Pancreas (tissue), 10 donors: ENCODE data around the gene LAMA4. TPM values are rescaled to one million over a fixed set of nuclear protein-coding genes. Genes with fewer than 3 reads are reported as not detected.
"Not testable (repeated sequence)": the region's sequence is repeated elsewhere in the genome, so short reads cannot be mapped to it uniquely, and the experiment has no call there.

Experiments used
- ATAC-seq, 4 donors: fragments of 200-7000 bp; cut with Tn5 transposase; one replicate each; pipeline versions ENCODE4 v1.8.0 to v1.9.1; 2020; ENCODE audit warnings: mild to moderate bottlenecking in 4 of 4, moderate library complexity in 4 of 4
- DNase-seq, 6 donors: peaks; one replicate each; pipeline ENCODE4 v3.0.0-alpha.2; 2020
- FAIRE-seq: peaks from 2 replicates; lab custom pipeline; 2012; peaks lifted over from hg19 to GRCh38; lab: Jason Lieb, UNC
- H3K27ac ChIP-seq, 4 donors: fragments of 200-600 bp; sonication (generic); 1 replicate in 3 of 4; 2 replicates in 1 of 4; pipeline versions ENCODE4 v1.5.0 to v1.8.0; 2020
- H3K27me3 ChIP-seq, 4 donors: fragments of 200-600 bp; one replicate each; pipeline ENCODE4 v1.8.0; 2021
- H3K36me3 ChIP-seq, 3 donors: fragments of 200-600 bp; sonication (generic) in 1 of 3; one replicate each; pipeline versions ENCODE4 v1.5.0 to v1.8.0; 2020 to 2021
- H3K4me1 ChIP-seq, 3 donors: fragments of 200-600 bp; one replicate each; pipeline ENCODE4 v1.8.0; 2021
- H3K4me3 ChIP-seq, 4 donors: fragments of 200-600 bp; sonication (generic) in 2 of 4; one replicate each; pipeline versions ENCODE4 v1.5.0 to v1.8.0; 2020 to 2021
- H3K9me3 ChIP-seq, 4 donors: fragments of 200-600 bp; one replicate each; pipeline ENCODE4 v1.8.0; 2021
- CTCF ChIP-seq, 4 donors: fragments of 200-600 bp; sonication (generic) in 3 of 4; IDR thresholded peaks; one replicate each; pipeline versions ENCODE4 v1.5.0 to v1.8.0; 2021; ENCODE audit warnings: antibody characterized with exemption in 4 of 4
- WGBS, 2 donors: extraction: QIAGEN DNeasy Blood & Tissue Kit; methylation state at CpG; one replicate each; pipeline ENCODE4 v1.1.7; 2013; 5-methylcytosine and 5-hydroxymethylcytosine counted together
- intact Hi-C, 3 donors: fragments of 100-400 bp; cut with DNase I; formaldehyde crosslinking; loops; one replicate each; pipeline versions ENCODE4 v1.11.1 to v1.14.2; 2022
- polyA plus RNA-seq, 2 donors: library from polyadenylated mRNA; stranded (reverse); fragments of 200-250 nt; gene quantifications; one replicate each; pipeline ENCODE4 v1.2.3, GENCODE V29; 2013
- total RNA-seq, 6 donors: library from RNA; stranded (reverse); fragmentation: NEBNext Ultra II Directional in 4 of 6; extraction: Animal tissue kit (Norgen Biotek cat#: 25700) in 4 of 6; gene quantifications; one replicate each; pipeline versions ENCODE4 v1.2.1 to v1.2.4, GENCODE V29; 2021 to 2023
- donor health status: healthy with polysubstance abuse.
- donor health status: DM: no; HTN: no; CAD: no; lungs with moderate emphysema.
- donor health status: DM: no; HTN: no; CAD: no.
- donor health status: control.
- donor health status: control.
- donor health status: Bipolar disorder and iron deficiency.
- donor health status: DM: yes; HTN: yes; CAD: no.
- donor health status: DM: no; HTN: no; CAD: no.
- donor health status: DM: no; HTN: no; CAD: no.
- donor health status: DM: yes; HTN: yes; CAD: no.

Gene LAMA4
- total and polyA plus RNA-seq, 8 donors: 1.3 to 14.0 (median 4.3) TPM

- WGBS, 2 donors: 26 to 29% methylated on average over 9 of the region's 9 CpGs
- FAIRE-seq: no peak
- H3K36me3 ChIP-seq: no peaks in the 10 kb centered on the region
Measured at GRCh38 chr6:112109262-112109661, 145.1 kb downstream of the LAMA4 start.

GRCh38 chr6:112106562-112106961 lies 147.8 kb downstream of the LAMA4 start:
- Histone ChIP-seq H3K4me3 (no peak overlapping the region), H3K27me3 (no peaks in the 10 kb centered on the region), H3K4me1 (no peaks in the 10 kb centered on the region), H3K27ac (no peak overlapping the region), H3K36me3 (no peaks in the 10 kb centered on the region), H3K9me3 (no peaks in the 10 kb centered on the region)
- WGBS, 2 donors: 53 to 55% methylated on average over 2 of the region's 2 CpGs
- FAIRE-seq: no peak
- no peak for TF ChIP-seq CTCF (IDR thresholded peaks at IDR 0.05)
- ATAC-seq: no peak
- no peak for DNase-seq
- intact Hi-C loops: no loop called here

More at GRCh38 chr6:112109262-112109661, 145.1 kb downstream of the LAMA4 start:
- Histone ChIP-seq H3K27ac (no peak overlapping the region), H3K4me1 (no peaks in the 10 kb centered on the region), H3K9me3 (no peaks in the 10 kb centered on the region), H3K27me3 (no peaks in the 10 kb centered on the region), H3K4me3 (no peak overlapping the region)
- intact Hi-C loops: no loop called here
- DNase-seq (no peak), ATAC-seq (no peak)
- TF ChIP-seq CTCF (IDR thresholded peaks at IDR 0.05): no peak

- H3K27ac ChIP-seq, FAIRE-seq, H3K27me3 ChIP-seq, ATAC-seq, intact Hi-C loops, H3K9me3 ChIP-seq, H3K4me1 ChIP-seq, H3K36me3 ChIP-seq, DNase-seq, H3K4me3 ChIP-seq: not testable (repeated sequence)
- WGBS, 2 donors: 91 to 100% methylated on average over 1 to 2 of the region's 2 CpGs
Measured at GRCh38 chr6:112106026-112106425, 148.3 kb downstream of the LAMA4 start.

- intact Hi-C loops: no loop called here
- no peak for TF ChIP-seq CTCF (IDR thresholded peaks at IDR 0.05)
- no peaks in the 10 kb centered on the region for H3K4me1 ChIP-seq
- no peak for FAIRE-seq
- no peak for DNase-seq
- H3K36me3 ChIP-seq: no peaks in the 10 kb centered on the region
- H3K4me3 ChIP-seq: no peak overlapping the region
- no peaks in the 10 kb centered on the region for H3K9me3 ChIP-seq
- H3K27me3 ChIP-seq: no peaks in the 10 kb centered on the region
- 80 to 82% methylated on average over 4 of the region's 4 CpGs for WGBS, 2 donors
- no peak overlapping the region for H3K27ac ChIP-seq
- ATAC-seq: no peak
Measured at GRCh38 chr6:112100561-112100960, 153.8 kb downstream of the LAMA4 start.

- FAIRE-seq: no peak
- H3K4me1 ChIP-seq: no peaks in the 10 kb centered on the region
- DNase-seq: no peak
- no peaks in the 10 kb centered on the region for H3K9me3 ChIP-seq
- intact Hi-C loops: no loop called here
- no peak for ATAC-seq
- WGBS, 2 donors: 95% methylated on average over 2 of the region's 2 CpGs
- no peak for TF ChIP-seq CTCF (IDR thresholded peaks at IDR 0.05)
- no peak overlapping the region for H3K27ac ChIP-seq
- no peak overlapping the region for H3K4me3 ChIP-seq
- no peaks in the 10 kb centered on the region for H3K36me3 ChIP-seq
- no peaks in the 10 kb centered on the region for H3K27me3 ChIP-seq
Measured at GRCh38 chr6:112096901-112097300, 157.5 kb downstream of the LAMA4 start.
